ENCODE measurements around the gene NLN. TPM values are rescaled to one million over a fixed set of nuclear protein-coding genes. Genes with fewer than 3 reads are reported as not detected.

Gene NLN
- total RNA-seq, 3 donors from 2014 or later, result 12.8 to 15.7 (median 14.9) TPM

- intact Hi-C loops (cut with DNase I; ENCODE audit: low total_unique reads), result no loop called here
- DNase-seq (ENCODE audit: low spot score in 2 of 2), result no peak
- Histone ChIP-seq H3K9me3 (no peaks in the 10 kb centered on the region), H3K4me1 (no peaks in the 10 kb centered on the region), H3K27ac (no peak overlapping the region), H3K36me3 (no peaks in the 10 kb centered on the region), H3K27me3 (no peaks in the 10 kb centered on the region), H3K4me3 (no peak overlapping the region)
- TF ChIP-seq POLR2A (IDR thresholded peaks at IDR 0.05) (no peak), POLR2AphosphoS5 (IDR thresholded peaks at IDR 0.05) (no peak)
- TF ChIP-seq, protein P1, sequence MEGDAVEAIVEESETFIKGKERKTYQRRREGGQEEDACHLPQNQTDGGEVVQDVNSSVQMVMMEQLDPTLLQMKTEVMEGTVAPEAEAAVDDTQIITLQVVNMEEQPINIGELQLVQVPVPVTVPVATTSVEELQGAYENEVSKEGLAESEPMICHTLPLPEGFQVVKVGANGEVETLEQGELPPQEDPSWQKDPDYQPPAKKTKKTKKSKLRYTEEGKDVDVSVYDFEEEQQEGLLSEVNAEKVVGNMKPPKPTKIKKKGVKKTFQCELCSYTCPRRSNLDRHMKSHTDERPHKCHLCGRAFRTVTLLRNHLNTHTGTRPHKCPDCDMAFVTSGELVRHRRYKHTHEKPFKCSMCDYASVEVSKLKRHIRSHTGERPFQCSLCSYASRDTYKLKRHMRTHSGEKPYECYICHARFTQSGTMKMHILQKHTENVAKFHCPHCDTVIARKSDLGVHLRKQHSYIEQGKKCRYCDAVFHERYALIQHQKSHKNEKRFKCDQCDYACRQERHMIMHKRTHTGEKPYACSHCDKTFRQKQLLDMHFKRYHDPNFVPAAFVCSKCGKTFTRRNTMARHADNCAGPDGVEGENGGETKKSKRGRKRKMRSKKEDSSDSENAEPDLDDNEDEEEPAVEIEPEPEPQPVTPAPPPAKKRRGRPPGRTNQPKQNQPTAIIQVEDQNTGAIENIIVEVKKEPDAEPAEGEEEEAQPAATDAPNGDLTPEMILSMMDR (IDR thresholded peaks at IDR 0.05), result no peak
Observed at GRCh38 chr5:65749221-65749844, 27.3 kb downstream of the NLN start.

DNA sequence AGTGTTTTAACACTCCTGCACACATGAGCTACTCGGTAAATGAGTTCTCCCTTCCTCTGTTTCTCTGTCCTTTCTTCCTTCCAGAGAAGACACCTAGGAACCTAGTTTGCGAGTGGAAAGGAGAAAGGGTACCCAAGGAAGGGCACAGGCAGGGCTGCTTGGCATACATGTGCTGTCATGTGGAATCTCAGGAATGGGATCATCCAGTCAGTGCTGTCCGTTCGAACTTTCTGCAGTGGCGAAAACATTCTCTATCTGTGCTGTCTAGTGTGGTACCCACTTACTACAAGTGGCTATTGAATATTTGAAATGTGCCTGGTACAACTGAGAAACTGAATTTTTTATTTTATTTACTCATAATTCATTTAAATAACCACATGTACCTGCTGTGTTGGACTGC lies 28.0 kb downstream of the NLN start:
- intact Hi-C loops (cut with DNase I; ENCODE audit: low total_unique reads), result no loop called here
- Histone ChIP-seq H3K27ac (no peak overlapping the region), H3K9me3 (no peaks in the 10 kb centered on the region), H3K36me3 (no peaks in the 10 kb centered on the region), H3K27me3 (no peaks in the 10 kb centered on the region), H3K4me3 (no peak overlapping the region), H3K4me1 (no peaks in the 10 kb centered on the region)
- DNase-seq (ENCODE audit: low spot score in 2 of 2), result no peak
- TF ChIP-seq POLR2A (IDR thresholded peaks at IDR 0.05) (no peak), POLR2AphosphoS5 (IDR thresholded peaks at IDR 0.05) (no peak)
- TF ChIP-seq, protein P1 (IDR thresholded peaks at IDR 0.05), result no peak

DNA sequence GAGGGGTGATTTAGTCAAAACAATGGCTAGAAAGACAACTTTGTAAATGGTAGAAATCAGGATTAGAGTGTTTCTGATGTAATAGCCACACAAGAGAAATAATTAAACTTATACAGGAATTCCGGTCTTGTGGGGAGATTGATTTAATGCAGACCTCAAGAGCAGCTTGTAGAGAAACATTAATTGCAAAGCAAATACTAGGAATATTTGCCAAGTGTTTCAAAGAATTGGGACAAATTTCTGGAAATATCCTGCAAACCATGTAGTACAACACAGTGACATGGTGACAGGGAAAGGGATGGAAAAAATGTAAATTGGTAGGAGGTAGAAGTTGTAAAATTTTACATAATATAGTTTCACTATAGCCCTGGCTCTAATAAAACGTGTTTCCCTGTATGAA lies 28.9 kb downstream of the NLN start:
- DNase-seq (ENCODE audit: low spot score in 2 of 2), result no peak
- no peak overlapping the region for H3K27ac ChIP-seq
- H3K4me1 ChIP-seq, result no peaks in the 10 kb centered on the region
- intact Hi-C loops (cut with DNase I; ENCODE audit: low total_unique reads), result no loop called here
- TF ChIP-seq POLR2A (IDR thresholded peaks at IDR 0.05), result no peak
- TF ChIP-seq POLR2AphosphoS5 (IDR thresholded peaks at IDR 0.05), result no peak
- TF ChIP-seq, protein P1 (IDR thresholded peaks at IDR 0.05), result no peak
- H3K9me3 ChIP-seq, result no peaks in the 10 kb centered on the region
- no peaks in the 10 kb centered on the region for H3K27me3 ChIP-seq
- H3K4me3 ChIP-seq, result no peak overlapping the region
- no peaks in the 10 kb centered on the region for H3K36me3 ChIP-seq

DNA sequence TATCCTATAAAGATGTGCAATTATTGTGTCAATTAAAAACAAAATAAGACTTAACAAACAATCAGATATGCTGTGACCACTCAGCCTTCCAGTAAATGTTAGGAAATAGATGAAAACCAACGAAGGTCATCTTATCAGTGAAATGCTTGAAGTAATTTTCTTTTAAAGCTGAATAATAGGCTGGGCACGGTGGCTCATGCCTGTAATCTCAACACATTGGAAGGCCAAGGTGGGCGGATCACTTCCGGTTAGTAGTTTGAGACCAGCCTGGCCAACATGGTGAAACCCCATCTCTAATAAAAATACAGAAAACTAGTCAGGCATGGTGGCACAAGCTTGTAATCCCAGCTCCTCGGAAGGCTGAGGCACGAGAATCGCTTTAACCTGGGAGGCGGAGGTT lies 31.2 kb downstream of the NLN start:
- no peaks in the 10 kb centered on the region for H3K27me3 ChIP-seq
- intact Hi-C loops (cut with DNase I; ENCODE audit: low total_unique reads), result no loop called here
- H3K4me1 ChIP-seq, result no peaks in the 10 kb centered on the region
- no peak for DNase-seq (ENCODE audit: low spot score in 2 of 2)
- TF ChIP-seq POLR2AphosphoS5 (IDR thresholded peaks at IDR 0.05) (no peak), POLR2A (IDR thresholded peaks at IDR 0.05) (no peak)
- TF ChIP-seq, protein P1 (IDR thresholded peaks at IDR 0.05), result no peak
- H3K4me3 ChIP-seq, result no peak overlapping the region
- H3K9me3 ChIP-seq, result no peaks in the 10 kb centered on the region
- H3K27ac ChIP-seq, result no peak overlapping the region
- no peaks in the 10 kb centered on the region for H3K36me3 ChIP-seq

DNA sequence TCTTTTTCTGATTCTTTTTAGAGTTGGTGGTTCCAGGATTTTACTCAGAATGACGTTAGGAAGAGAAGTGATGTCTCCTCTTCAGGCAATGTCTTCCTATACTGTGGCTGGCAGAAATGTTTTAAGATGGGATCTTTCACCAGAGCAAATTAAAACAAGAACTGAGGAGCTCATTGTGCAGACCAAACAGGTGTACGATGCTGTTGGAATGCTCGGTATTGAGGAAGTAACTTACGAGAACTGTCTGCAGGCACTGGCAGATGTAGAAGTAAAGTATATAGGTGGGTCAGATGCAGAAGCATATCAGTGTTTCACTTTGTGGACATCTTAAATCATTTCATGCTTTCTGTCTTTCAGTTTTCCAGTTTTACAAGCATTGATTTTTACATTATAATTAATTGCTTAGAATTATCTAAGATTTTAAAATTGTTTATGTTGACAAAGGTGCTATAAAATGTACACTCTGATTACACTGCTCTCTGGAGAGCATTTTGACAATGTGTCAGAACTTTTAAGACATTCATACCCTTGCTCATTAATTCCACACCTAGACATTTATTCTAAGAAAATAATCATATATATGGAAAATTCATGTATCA lies 36.6 kb downstream of the NLN start:
- Histone ChIP-seq H3K4me3 (no peak overlapping the region), H3K27me3 (no peaks in the 10 kb centered on the region), H3K36me3 (no peaks in the 10 kb centered on the region), H3K4me1 (no peaks in the 10 kb centered on the region), H3K9me3 (no peaks in the 10 kb centered on the region), H3K27ac (no peak overlapping the region)
- intact Hi-C loops (cut with DNase I; ENCODE audit: low total_unique reads), result no loop called here
- no peak for DNase-seq (ENCODE audit: low spot score in 2 of 2)
- TF ChIP-seq, protein P1 (IDR thresholded peaks at IDR 0.05), result no peak
- no peak for TF ChIP-seq POLR2AphosphoS5 (IDR thresholded peaks at IDR 0.05)
- TF ChIP-seq POLR2A (IDR thresholded peaks at IDR 0.05), result no peak

Measured in breast epithelium (tissue), 4 donors.